Tibial artery (tissue), 4 donors: ENCODE results near the gene OR10H3.

Experiments used
- DNase-seq, 2 donors: peaks; one replicate each; pipeline ENCODE4 v3.0.0-alpha.2; 2019
- H3K27ac ChIP-seq, 2 donors: fragments of 200-600 bp; sonication (generic) in 1 of 2; 1 replicate in 1 of 2; 2 replicates in 1 of 2; pipeline ENCODE4 v1.5.1; 2018 to 2019; ENCODE audit warnings: mild to moderate bottlenecking in 1 of 2
- H3K27me3 ChIP-seq, 2 donors: fragments of 200-600 bp; sonication (generic) in 1 of 2; one replicate each; pipeline versions ENCODE4 v1.5.1 to v1.6.0; 2016 to 2019
- H3K36me3 ChIP-seq, 3 donors: fragments of 200-600 bp; sonication (generic) in 2 of 3; one replicate each; pipeline ENCODE4 v1.5.1; 2016 to 2019; ENCODE audit warnings: mild to moderate bottlenecking in 2 of 3
- H3K4me1 ChIP-seq, 4 donors: fragments of 200-600 bp; sonication (generic) in 2 of 4; 1 replicate in 3 of 4; 2 replicates in 1 of 4; pipeline ENCODE4 v1.5.1; 2016 to 2019
- H3K4me3 ChIP-seq, 2 donors: fragments of 200-600 bp; sonication (generic) in 1 of 2; 1 replicate in 1 of 2; 2 replicates in 1 of 2; pipeline ENCODE4 v1.5.1; 2018 to 2019; ENCODE audit warnings: mild to moderate bottlenecking in 2 of 2
- H3K9me3 ChIP-seq, 3 donors: fragments of 200-600 bp; sonication (generic) in 1 of 3; one replicate each; pipeline ENCODE4 v1.5.1; 2016 to 2019
- intact Hi-C: fragments of 100-400 bp; cut with DNase I; formaldehyde crosslinking; loops from one replicate; pipeline ENCODE4 v1.15.0; 2023; ENCODE audit warnings: low total_unique reads
- TF ChIP-seq, protein P1 (sequence below), 2 experiments: fragments of 200-600 bp in 1 of 2; fragments of 450-650 bp in 1 of 2; IDR thresholded peaks; one replicate each; pipeline ENCODE4 v1.5.1; 2017 to 2019; ENCODE audit warnings: antibody characterized with exemption in 2 of 2, mild to moderate bottlenecking in 1 of 2, moderate library complexity in 1 of 2

The OR10H3 gene

DNA sequence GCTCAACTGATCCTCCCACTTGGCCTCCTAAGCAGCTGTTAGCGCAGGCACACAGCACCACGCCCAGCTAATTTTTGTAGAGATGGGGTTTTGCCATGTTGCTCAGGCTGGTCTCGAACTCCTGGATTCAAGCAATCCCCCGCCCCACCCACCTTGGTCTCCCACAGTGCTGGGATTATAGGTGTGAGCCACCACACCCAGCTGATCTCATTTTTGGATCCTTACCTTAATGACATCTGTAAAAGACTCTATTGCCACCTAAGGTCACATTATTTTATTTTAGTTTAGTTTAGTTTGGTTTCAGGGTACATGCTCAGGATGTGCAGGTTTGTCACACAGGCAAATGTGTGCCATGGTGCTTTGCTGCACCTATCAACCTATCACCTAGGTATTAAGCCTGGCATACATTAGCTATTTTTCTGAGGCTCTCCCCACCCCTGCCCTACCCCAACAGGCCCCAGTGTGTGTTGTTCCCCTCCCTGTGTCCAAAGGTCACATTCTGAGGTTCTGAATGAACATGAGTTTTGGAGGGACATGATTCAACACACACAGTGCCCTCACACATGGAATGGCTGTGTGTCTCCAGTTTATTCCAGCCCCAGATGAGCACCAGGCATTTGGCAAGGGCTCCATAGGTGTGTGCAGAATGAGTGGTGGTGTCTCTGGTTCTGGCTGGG is 50.9 kb downstream of the OR10H3 start:
- no peak overlapping the region for H3K4me3 ChIP-seq
- intact Hi-C loops, result no loop called here
- no peaks in the 10 kb centered on the region for H3K4me1 ChIP-seq
- TF ChIP-seq, protein P1, sequence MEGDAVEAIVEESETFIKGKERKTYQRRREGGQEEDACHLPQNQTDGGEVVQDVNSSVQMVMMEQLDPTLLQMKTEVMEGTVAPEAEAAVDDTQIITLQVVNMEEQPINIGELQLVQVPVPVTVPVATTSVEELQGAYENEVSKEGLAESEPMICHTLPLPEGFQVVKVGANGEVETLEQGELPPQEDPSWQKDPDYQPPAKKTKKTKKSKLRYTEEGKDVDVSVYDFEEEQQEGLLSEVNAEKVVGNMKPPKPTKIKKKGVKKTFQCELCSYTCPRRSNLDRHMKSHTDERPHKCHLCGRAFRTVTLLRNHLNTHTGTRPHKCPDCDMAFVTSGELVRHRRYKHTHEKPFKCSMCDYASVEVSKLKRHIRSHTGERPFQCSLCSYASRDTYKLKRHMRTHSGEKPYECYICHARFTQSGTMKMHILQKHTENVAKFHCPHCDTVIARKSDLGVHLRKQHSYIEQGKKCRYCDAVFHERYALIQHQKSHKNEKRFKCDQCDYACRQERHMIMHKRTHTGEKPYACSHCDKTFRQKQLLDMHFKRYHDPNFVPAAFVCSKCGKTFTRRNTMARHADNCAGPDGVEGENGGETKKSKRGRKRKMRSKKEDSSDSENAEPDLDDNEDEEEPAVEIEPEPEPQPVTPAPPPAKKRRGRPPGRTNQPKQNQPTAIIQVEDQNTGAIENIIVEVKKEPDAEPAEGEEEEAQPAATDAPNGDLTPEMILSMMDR (IDR thresholded peaks at IDR 0.05), result no peak
- H3K36me3 ChIP-seq, result no peaks in the 10 kb centered on the region
- no peaks in the 10 kb centered on the region for H3K9me3 ChIP-seq
- H3K27me3 ChIP-seq, result peaks cover 0 to 28% of the 10 kb centered on the region in 2 donors
- no peak overlapping the region for H3K27ac ChIP-seq
- DNase-seq, result no peak

GRCh38 chr19:15790096-15790495 is 52.3 kb downstream of the OR10H3 start:
- no peak overlapping the region for H3K27ac ChIP-seq
- H3K36me3 ChIP-seq, result no peaks in the 10 kb centered on the region
- TF ChIP-seq, protein P1 (IDR thresholded peaks at IDR 0.05), result no peak
- no peaks in the 10 kb centered on the region for H3K9me3 ChIP-seq
- H3K27me3 ChIP-seq, result peaks cover 0 to 31% of the 10 kb centered on the region in 2 donors
- intact Hi-C loops, result no loop called here
- no peak for DNase-seq
- no peak overlapping the region for H3K4me3 ChIP-seq
- H3K4me1 ChIP-seq, result no peaks in the 10 kb centered on the region
